Measurements from ENCODE around the gene PPP1R9B.

PPP1R9B gene

DNA sequence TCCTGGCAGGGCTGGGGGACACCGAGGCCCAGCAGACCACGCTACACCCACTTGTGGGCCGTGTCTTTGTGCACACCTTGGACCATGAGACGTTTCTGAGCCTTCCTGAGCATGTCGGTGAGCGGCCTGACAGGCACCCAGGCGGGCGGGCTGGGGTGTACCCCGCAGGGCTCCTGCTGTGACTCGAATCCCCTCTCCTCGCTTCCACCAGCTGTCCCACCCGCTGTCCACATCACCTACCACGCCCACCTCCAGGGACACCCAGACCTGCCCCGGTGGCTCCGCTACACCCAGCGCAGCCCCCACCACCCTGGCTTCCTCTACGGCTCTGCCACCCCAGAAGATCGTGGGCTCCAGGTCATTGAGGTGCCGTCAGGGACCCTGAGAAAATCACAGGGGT lies 16.9 kb upstream of the PPP1R9B start:
- Histone ChIP-seq H3K4me2 (ENCODE audit: low read length) (no peak overlapping the region), H3K27me3 (ENCODE audit: low read depth, low read length) (no peaks in the 10 kb centered on the region), H3K79me2 (ENCODE audit: low read length) (no peaks in the 10 kb centered on the region), H3K27ac (ENCODE audit: low read length) (no peak overlapping the region), H3K4me3 (ENCODE audit: low read length) (no peak overlapping the region), H3K9me3 (ENCODE audit: insufficient read depth, low read length) (no peaks in the 10 kb centered on the region), H2AFZ (ENCODE audit: low read depth, low read length) (no peak overlapping the region), H3K36me3 (replicated peaks; ENCODE audit: low read depth, low read length) (no peaks in the 10 kb centered on the region), H3K9ac (ENCODE audit: low read length) (no peak overlapping the region), H3K4me1 (ENCODE audit: low read length) (peaks cover 64% of the 10 kb centered on the region), H4K20me1 (ENCODE audit: insufficient read depth, low read length) (no peaks in the 10 kb centered on the region)
- TF ChIP-seq, protein P1, sequence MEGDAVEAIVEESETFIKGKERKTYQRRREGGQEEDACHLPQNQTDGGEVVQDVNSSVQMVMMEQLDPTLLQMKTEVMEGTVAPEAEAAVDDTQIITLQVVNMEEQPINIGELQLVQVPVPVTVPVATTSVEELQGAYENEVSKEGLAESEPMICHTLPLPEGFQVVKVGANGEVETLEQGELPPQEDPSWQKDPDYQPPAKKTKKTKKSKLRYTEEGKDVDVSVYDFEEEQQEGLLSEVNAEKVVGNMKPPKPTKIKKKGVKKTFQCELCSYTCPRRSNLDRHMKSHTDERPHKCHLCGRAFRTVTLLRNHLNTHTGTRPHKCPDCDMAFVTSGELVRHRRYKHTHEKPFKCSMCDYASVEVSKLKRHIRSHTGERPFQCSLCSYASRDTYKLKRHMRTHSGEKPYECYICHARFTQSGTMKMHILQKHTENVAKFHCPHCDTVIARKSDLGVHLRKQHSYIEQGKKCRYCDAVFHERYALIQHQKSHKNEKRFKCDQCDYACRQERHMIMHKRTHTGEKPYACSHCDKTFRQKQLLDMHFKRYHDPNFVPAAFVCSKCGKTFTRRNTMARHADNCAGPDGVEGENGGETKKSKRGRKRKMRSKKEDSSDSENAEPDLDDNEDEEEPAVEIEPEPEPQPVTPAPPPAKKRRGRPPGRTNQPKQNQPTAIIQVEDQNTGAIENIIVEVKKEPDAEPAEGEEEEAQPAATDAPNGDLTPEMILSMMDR (IDR thresholded peaks at IDR 0.05; ENCODE audit: low read depth, low read length): no peak
- TF ChIP-seq EZH2phosphoT487 (IDR thresholded peaks at IDR 0.05; ENCODE audit: low read depth): no peak

DNA sequence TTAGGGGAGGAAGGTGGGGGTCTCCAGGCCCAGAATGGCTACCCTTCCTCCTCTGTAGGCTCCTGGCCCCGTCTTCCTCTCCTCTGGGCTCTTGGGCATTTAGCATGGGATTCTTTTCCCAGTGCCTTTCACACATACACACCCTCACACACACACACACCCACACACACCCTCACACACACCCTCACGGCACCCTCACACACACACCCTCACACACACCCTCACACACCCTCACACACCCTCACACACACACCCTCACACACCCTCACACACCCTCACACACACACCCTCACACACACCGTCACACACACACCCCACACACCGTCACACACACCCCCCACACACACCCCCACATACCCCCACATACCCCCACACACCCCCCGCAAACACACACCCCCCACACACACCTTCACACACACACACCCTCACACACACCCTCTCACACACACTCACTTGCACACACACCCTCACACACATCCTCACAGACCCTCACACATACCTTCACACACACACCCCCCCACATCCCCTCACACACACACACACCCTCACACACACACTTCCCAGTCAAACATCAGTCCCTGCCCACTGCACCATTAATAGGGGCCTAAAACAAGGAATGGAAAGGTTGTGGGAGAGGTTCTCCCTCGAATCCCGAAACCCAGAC lies 16.2 kb upstream of the PPP1R9B start:
- Histone ChIP-seq H3K4me2 (ENCODE audit: low read length) (no peak overlapping the region), H3K9me3 (ENCODE audit: insufficient read depth, low read length) (no peaks in the 10 kb centered on the region), H3K4me1 (ENCODE audit: low read length) (peaks cover 71% of the 10 kb centered on the region), H3K9ac (ENCODE audit: low read length) (no peak overlapping the region), H3K36me3 (replicated peaks; ENCODE audit: low read depth, low read length) (no peaks in the 10 kb centered on the region), H3K4me3 (ENCODE audit: low read length) (no peak overlapping the region), H4K20me1 (ENCODE audit: insufficient read depth, low read length) (no peaks in the 10 kb centered on the region), H3K79me2 (ENCODE audit: low read length) (no peaks in the 10 kb centered on the region), H3K27ac (ENCODE audit: low read length) (no peak overlapping the region), H2AFZ (ENCODE audit: low read depth, low read length) (no peak overlapping the region), H3K27me3 (ENCODE audit: low read depth, low read length) (no peaks in the 10 kb centered on the region)
- no peak for TF ChIP-seq EZH2phosphoT487 (IDR thresholded peaks at IDR 0.05; ENCODE audit: low read depth)

DNA sequence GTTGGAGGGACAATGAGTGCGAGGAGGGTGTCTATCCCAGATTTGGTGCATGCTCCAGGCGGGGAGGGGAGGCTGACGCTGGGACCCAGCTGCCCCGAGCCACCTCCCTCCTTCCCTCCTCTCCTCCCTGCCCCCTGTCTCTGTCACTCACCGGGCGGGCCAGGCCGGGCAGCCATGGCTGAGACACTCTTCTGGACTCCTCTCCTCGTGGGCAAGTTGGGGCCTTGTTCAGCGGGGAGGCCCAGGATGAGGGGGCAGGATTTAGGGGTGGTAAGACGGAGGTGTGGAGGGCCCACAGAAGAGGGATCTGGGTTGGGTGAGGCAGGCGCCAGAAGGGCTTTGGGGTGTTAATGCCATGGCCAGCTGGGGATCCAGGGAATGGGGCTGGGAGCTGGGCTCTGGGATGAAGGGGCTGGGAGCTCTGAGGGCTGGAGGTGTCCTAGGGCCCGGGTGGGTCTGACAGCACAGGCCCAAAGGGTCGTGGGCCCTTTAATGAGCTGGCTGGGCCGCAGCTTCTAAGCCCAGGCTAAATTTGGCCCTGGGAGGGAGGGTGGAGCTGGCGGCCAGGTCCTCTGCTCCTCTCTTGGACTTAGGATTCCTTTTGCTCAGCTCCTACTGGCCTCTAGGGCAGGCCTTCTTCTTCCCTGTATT lies 15.5 kb upstream of the PPP1R9B start, which contains the start of gene SGCA:
Gene SGCA, plus strand, starts transcription at position 139 of the 651 bp plus-strand sequence. Its CDS starts 36 bp downstream, at position 175.
- no peak within 1 kb of the TSS for H3K9ac ChIP-seq (ENCODE audit: low read length)

DNA sequence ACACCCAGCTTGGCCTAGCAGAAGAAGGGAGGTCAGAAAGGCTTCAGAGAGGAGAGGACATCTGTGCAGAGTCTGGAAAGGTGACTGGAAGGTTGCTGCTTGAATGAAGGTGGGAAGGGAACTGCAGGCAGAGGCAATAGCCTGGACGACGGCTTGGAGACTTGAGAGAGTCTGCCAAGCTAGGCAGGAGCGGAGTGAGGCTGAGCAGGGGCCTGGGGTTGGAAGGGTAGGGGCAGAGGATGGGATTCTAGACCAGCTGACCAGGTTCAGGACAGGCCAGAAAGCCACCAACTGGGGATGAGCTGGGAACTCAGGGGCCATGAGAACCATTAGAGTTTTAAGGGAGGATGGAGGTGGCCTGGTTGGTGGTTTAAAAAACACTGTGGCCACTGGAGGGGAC lies 15.0 kb upstream of the PPP1R9B start:
- H2AFZ ChIP-seq (ENCODE audit: low read depth, low read length): no peak overlapping the region
- TF ChIP-seq, protein P1 (IDR thresholded peaks at IDR 0.05; ENCODE audit: low read depth, low read length): no peak
- TF ChIP-seq EZH2phosphoT487 (IDR thresholded peaks at IDR 0.05; ENCODE audit: low read depth): no peak
- H3K27me3 ChIP-seq (ENCODE audit: low read depth, low read length): no peaks in the 10 kb centered on the region
- no peaks in the 10 kb centered on the region for H3K36me3 ChIP-seq (replicated peaks; ENCODE audit: low read depth, low read length)
- peaks cover 66% of the 10 kb centered on the region for H3K4me1 ChIP-seq (ENCODE audit: low read length)
- H4K20me1 ChIP-seq (ENCODE audit: insufficient read depth, low read length): no peaks in the 10 kb centered on the region
- no peak overlapping the region for H3K4me2 ChIP-seq (ENCODE audit: low read length)
- no peaks in the 10 kb centered on the region for H3K9me3 ChIP-seq (ENCODE audit: insufficient read depth, low read length)
- H3K27ac ChIP-seq (ENCODE audit: low read length): no peak overlapping the region
- H3K4me3 ChIP-seq (ENCODE audit: low read length): no peak overlapping the region
- no peaks in the 10 kb centered on the region for H3K79me2 ChIP-seq (ENCODE audit: low read length)
- no peak overlapping the region for H3K9ac ChIP-seq (ENCODE audit: low read length)

More for the DNA sequence above, 15.5 kb upstream of the PPP1R9B start, which contains the start of gene SGCA:
- Histone ChIP-seq H3K79me2 (ENCODE audit: low read length) (no peaks in the 10 kb centered on the region), H3K27me3 (ENCODE audit: low read depth, low read length) (no peaks in the 10 kb centered on the region), H3K36me3 (replicated peaks; ENCODE audit: low read depth, low read length) (no peaks in the 10 kb centered on the region), H3K4me3 (ENCODE audit: low read length) (no peak within 1 kb of the TSS), H2AFZ (ENCODE audit: low read depth, low read length) (no peak within 1 kb of the TSS), H3K27ac (ENCODE audit: low read length) (no peak within 1 kb of the TSS), H3K4me2 (ENCODE audit: low read length) (peak within 1 kb of the TSS; percentile 89; the same call in 1 of the 2 replicates), H3K4me1 (ENCODE audit: low read length) (peaks cover 67% of the 10 kb centered on the region), H4K20me1 (ENCODE audit: insufficient read depth, low read length) (no peaks in the 10 kb centered on the region), H3K9me3 (ENCODE audit: insufficient read depth, low read length) (no peaks in the 10 kb centered on the region)
- TF ChIP-seq, protein P1 (IDR thresholded peaks at IDR 0.05; ENCODE audit: low read depth, low read length): no peak
- TF ChIP-seq EZH2phosphoT487 (IDR thresholded peaks at IDR 0.05; ENCODE audit: low read depth): no peak

Measured in OCI-LY3 (cell line).